HepG2 (cell line): ENCODE data around the gene NAA38. TPM values are rescaled to one million over a fixed set of nuclear protein-coding genes. Genes with fewer than 3 reads are reported as not detected.

ENCODE experiments used
- AKAP8 ChIP-seq: sonication (generic); formaldehyde crosslinking; IDR thresholded peaks from 2 replicates; pipeline ENCODE4 v1.5.1; 2020; ENCODE audit warnings: mild to moderate bottlenecking, missing genetic modification reagents
- ATF1 ChIP-seq: IDR thresholded peaks from 2 replicates; pipeline ENCODE4 v1.6.1; 2016; ENCODE audit warnings: mild to moderate bottlenecking, control low read depth
- BRF2 ChIP-seq: sonication (generic); formaldehyde crosslinking; IDR thresholded peaks from 2 replicates; pipeline ENCODE4 v1.8.1; 2022; ENCODE audit warnings: mild to moderate bottlenecking, missing genetic modification reagents
- DR1 ChIP-seq: sonication (generic); formaldehyde crosslinking; IDR thresholded peaks from 2 replicates; pipeline ENCODE4 v1.8.0; 2021; ENCODE audit warnings: mild to moderate bottlenecking, missing genetic modification reagents, inconsistent platforms
- DRAP1 ChIP-seq: IDR thresholded peaks from 2 replicates; pipeline ENCODE4 v1.6.1; 2016; ENCODE audit warnings: missing genetic modification reagents, missing compliant biosample characterization
- GABPA ChIP-seq, 2 experiments: IDR thresholded peaks; 2 replicates each; pipeline ENCODE4 v1.6.1; 2011 to 2016; ENCODE audit warnings: low read depth in 2 of 2, low read length in 1 of 2, missing biosample characterization in 1 of 2, missing genetic modification characterization in 1 of 2
- HCFC1 ChIP-seq: fragments of 150-350 bp; IDR thresholded peaks from 2 replicates; pipeline ENCODE4 v1.6.1; 2014; ENCODE audit warnings: low read depth, low read length
- NCOA5 ChIP-seq: sonication (generic); formaldehyde crosslinking; IDR thresholded peaks from 2 replicates; pipeline ENCODE4 v1.4.0; 2020; ENCODE audit warnings: missing genetic modification reagents
- PAX8 ChIP-seq: sonication (generic); formaldehyde crosslinking; IDR thresholded peaks from 2 replicates; pipeline ENCODE4 v1.8.0; 2022; ENCODE audit warnings: mild to moderate bottlenecking, missing genetic modification reagents, borderline replicate concordance
- PPARG ChIP-seq: conservative IDR thresholded peaks from 2 replicates; pipeline ENCODE4 v1.6.1; 2016; ENCODE audit warnings: missing biosample characterization, missing genetic modification reagents
- SKI ChIP-seq: fragments of 450-650 bp; IDR thresholded peaks from one replicate; pipeline ENCODE4 v1.6.1; 2018; ENCODE audit warnings: mild to moderate bottlenecking; ENCODE audit not compliant: partially characterized antibody
- SPEN ChIP-seq: sonication (generic); formaldehyde crosslinking; IDR thresholded peaks from 2 replicates; pipeline ENCODE4 v1.5.1; 2020; ENCODE audit warnings: low read depth, mild to moderate bottlenecking, missing genetic modification reagents
- SRSF1 ChIP-seq: fragments of 200-400 bp; formaldehyde crosslinking; optimal IDR thresholded peaks from 2 replicates; pipeline ENCODE3; 2017; ENCODE audit warnings: mild to moderate bottlenecking, low read depth, low read length, moderate library complexity
- TEAD3 ChIP-seq: optimal IDR thresholded peaks from 2 replicates; pipeline ENCODE3; 2016; ENCODE audit warnings: borderline replicate concordance
- ZFAT ChIP-seq: sonication (generic); formaldehyde crosslinking; conservative IDR thresholded peaks from 2 replicates; pipeline ENCODE4 v1.8.1; 2023; ENCODE audit warnings: missing genetic modification reagents, inconsistent platforms
- ZNF20 ChIP-seq: sonication (generic); formaldehyde crosslinking; IDR thresholded peaks from 2 replicates; pipeline ENCODE4 v1.4.0; 2020; ENCODE audit warnings: mild to moderate bottlenecking, moderate library complexity, missing genetic modification reagents
- ZNF331 ChIP-seq: sonication (generic); formaldehyde crosslinking; IDR thresholded peaks from 2 replicates; pipeline ENCODE4 v1.4.0; 2020; ENCODE audit warnings: missing genetic modification reagents
- ZNF557 ChIP-seq: sonication (generic); formaldehyde crosslinking; IDR thresholded peaks from 2 replicates; pipeline ENCODE4 v1.4.0; 2020; ENCODE audit warnings: missing genetic modification reagents
- ZNF713 ChIP-seq: sonication (generic); formaldehyde crosslinking; IDR thresholded peaks from 2 replicates; pipeline ENCODE4 v1.4.0; 2020; ENCODE audit warnings: mild to moderate bottlenecking, missing genetic modification reagents
- ZNF879 ChIP-seq: sonication (generic); formaldehyde crosslinking; IDR thresholded peaks from 2 replicates; pipeline ENCODE4 v1.8.1; 2023; ENCODE audit warnings: missing genetic modification reagents
- polyA plus RNA-seq, 8 experiments: library from polyadenylated mRNA; depleted of rRNA in 3 of 8; stranded (reverse) in 7 of 8; unstranded in 1 of 8; fragments of >200 nt; fragmentation: Illumina TruSeq in 4 of 8; extraction: Trizol in 4 of 8; gene quantifications; 2 replicates each; pipeline versions ENCODE4 v1.2.1 to v1.2.3, GENCODE V29; 2011 to 2016; ENCODE audit warnings: low read depth in 4 of 8, missing spikeins in 1 of 8, mixed read lengths in 1 of 8; ENCODE audit not compliant: insufficient read depth in 1 of 8
- total RNA-seq, 5 experiments: library from RNA; depleted of rRNA; stranded (reverse); fragments of >200 nt; fragmentation: Illumina TruSeq; extraction: Trizol; gene quantifications; 2 replicates each; pipeline ENCODE4 v1.2.3, GENCODE V29; 2016; ENCODE audit warnings: low read depth in 1 of 5
- TF ChIP-seq, protein P1 (sequence below): sonication (generic); formaldehyde crosslinking; IDR thresholded peaks from 2 replicates; pipeline ENCODE4 v1.8.0; 2022; ENCODE audit warnings: missing genetic modification reagents, mild to moderate bottlenecking, moderate library complexity, borderline replicate concordance
- TF ChIP-seq, protein P2 (sequence below): sonication (generic); formaldehyde crosslinking; IDR thresholded peaks from 2 replicates; pipeline ENCODE4 v1.4.0; 2020; ENCODE audit warnings: missing genetic modification reagents
- TF ChIP-seq, protein P3 (sequence below): sonication (generic); formaldehyde crosslinking; conservative IDR thresholded peaks from 2 replicates; pipeline ENCODE4 v1.4.0; 2020; ENCODE audit warnings: missing genetic modification reagents

The NAA38 gene
- total and polyA plus RNA-seq, 2 of the 13 experiments (the other 11 are each of a cell fraction or from before 2014, with no cell fraction given), result 46.9 to 91.6 TPM

- TF ChIP-seq, protein P1, sequence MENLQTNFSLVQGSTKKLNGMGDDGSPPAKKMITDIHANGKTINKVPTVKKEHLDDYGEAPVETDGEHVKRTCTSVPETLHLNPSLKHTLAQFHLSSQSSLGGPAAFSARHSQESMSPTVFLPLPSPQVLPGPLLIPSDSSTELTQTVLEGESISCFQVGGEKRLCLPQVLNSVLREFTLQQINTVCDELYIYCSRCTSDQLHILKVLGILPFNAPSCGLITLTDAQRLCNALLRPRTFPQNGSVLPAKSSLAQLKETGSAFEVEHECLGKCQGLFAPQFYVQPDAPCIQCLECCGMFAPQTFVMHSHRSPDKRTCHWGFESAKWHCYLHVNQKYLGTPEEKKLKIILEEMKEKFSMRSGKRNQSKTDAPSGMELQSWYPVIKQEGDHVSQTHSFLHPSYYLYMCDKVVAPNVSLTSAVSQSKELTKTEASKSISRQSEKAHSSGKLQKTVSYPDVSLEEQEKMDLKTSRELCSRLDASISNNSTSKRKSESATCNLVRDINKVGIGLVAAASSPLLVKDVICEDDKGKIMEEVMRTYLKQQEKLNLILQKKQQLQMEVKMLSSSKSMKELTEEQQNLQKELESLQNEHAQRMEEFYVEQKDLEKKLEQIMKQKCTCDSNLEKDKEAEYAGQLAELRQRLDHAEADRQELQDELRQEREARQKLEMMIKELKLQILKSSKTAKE, result 0 out of 2 replicates have a peak, but pooled peaks have one; percentile 24
- TF ChIP-seq DR1 (CRISPR knock-in tag), result peak; percentile 48; the same call in 1 of the 2 replicates
- TF ChIP-seq PPARG (CRISPR knock-in tag), result no peak
- no peak for TF ChIP-seq ZNF879
- TF ChIP-seq ATF1 (CRISPR knock-in tag), result peak; percentile 75
- TF ChIP-seq ZFAT, result no peak
- peak; percentile 27 for TF ChIP-seq SRSF1
- no peak for TF ChIP-seq TEAD3
- TF ChIP-seq SPEN (CRISPR knock-in tag), result no peak
- TF ChIP-seq, protein P2, sequence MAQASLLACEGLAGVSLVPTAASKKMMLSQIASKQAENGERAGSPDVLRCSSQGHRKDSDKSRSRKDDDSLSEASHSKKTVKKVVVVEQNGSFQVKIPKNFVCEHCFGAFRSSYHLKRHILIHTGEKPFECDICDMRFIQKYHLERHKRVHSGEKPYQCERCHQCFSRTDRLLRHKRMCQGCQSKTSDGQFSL (CRISPR knock-in tag), result peak; percentile 85
- TF ChIP-seq ZNF20 (CRISPR knock-in tag), result no peak
- no peak for TF ChIP-seq ZNF713
- no peak for TF ChIP-seq HCFC1
- TF ChIP-seq AKAP8 (CRISPR knock-in tag), result peak; percentile 42
- no peak for TF ChIP-seq PAX8 (CRISPR knock-in tag)
- TF ChIP-seq NCOA5 (CRISPR knock-in tag), result no peak
- no peak for TF ChIP-seq BRF2 (CRISPR knock-in tag)
- peak; percentile 48; the same call in 1 of the 2 replicates for TF ChIP-seq DRAP1 (CRISPR knock-in tag)
- TF ChIP-seq, protein P3, sequence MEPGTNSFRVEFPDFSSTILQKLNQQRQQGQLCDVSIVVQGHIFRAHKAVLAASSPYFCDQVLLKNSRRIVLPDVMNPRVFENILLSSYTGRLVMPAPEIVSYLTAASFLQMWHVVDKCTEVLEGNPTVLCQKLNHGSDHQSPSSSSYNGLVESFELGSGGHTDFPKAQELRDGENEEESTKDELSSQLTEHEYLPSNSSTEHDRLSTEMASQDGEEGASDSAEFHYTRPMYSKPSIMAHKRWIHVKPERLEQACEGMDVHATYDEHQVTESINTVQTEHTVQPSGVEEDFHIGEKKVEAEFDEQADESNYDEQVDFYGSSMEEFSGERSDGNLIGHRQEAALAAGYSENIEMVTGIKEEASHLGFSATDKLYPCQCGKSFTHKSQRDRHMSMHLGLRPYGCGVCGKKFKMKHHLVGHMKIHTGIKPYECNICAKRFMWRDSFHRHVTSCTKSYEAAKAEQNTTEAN (CRISPR knock-in tag), result no peak
- no peak for TF ChIP-seq ZNF557 (CRISPR knock-in tag)
- 0 out of 2 replicates have a peak, but pooled peaks have one; percentile 7 for TF ChIP-seq ZNF331 (CRISPR knock-in tag)
- peak; percentile 10; the same call in 1 of the 2 replicates for TF ChIP-seq GABPA (IDR thresholded peaks at IDR 0.05; ENCODE audit: low read depth, low read length)
- no peak; the same call in 1 of the 2 replicates for TF ChIP-seq GABPA (CRISPR knock-in tag; IDR thresholded peaks at IDR 0.05; ENCODE audit: low read depth)
- TF ChIP-seq SKI, result peak; percentile 71
These were observed 13.6 kb downstream of the NAA38 start (continued) for GRCh38 chr17:7843536-7844291.
